Smooth muscle cell (in vitro differentiated cells): ENCODE data around the gene PACS2. TPM values are rescaled to one million over a fixed set of nuclear protein-coding genes. Genes with fewer than 3 reads are reported as not detected.

Experiments used
- DNase-seq: peaks from one replicate; lab custom pipeline; 2025; ENCODE audit not compliant: unreplicated experiment; lab: John Stamatoyannopoulos, UW
- H2AFZ ChIP-seq: fragments of 200-600 bp; sonication (generic); 2 replicates; pipeline ENCODE4 v1.6.0; 2016; ENCODE audit warnings: antibody characterized with exemption, low read depth, mild to moderate bottlenecking
- H3F3A ChIP-seq: fragments of 200-600 bp; sonication (generic); 2 replicates; pipeline ENCODE4 v1.6.0; 2017; ENCODE audit warnings: antibody characterized with exemption, low read depth
- H3K27ac ChIP-seq: fragments of 200-600 bp; sonication (generic); 2 replicates; pipeline ENCODE4 v1.5.1; 2016; ENCODE audit warnings: low read depth, mild to moderate bottlenecking
- H3K27me3 ChIP-seq: fragments of 200-600 bp; sonication (generic); 2 replicates; pipeline ENCODE4 v1.6.1; 2016; ENCODE audit warnings: low read depth, mild to moderate bottlenecking
- H3K36me3 ChIP-seq: fragments of 200-600 bp; sonication (generic); 2 replicates; pipeline ENCODE4 v1.5.1; 2016; ENCODE audit warnings: low read depth
- H3K4me1 ChIP-seq: fragments of 200-600 bp; sonication (generic); 2 replicates; pipeline ENCODE4 v1.5.1; 2016; ENCODE audit warnings: low read depth
- H3K4me2 ChIP-seq: fragments of 200-600 bp; sonication (generic); 2 replicates; pipeline ENCODE4 v1.6.0; 2016; ENCODE audit warnings: mild to moderate bottlenecking
- H3K4me3 ChIP-seq: fragments of 200-600 bp; sonication (generic); 2 replicates; pipeline ENCODE4 v1.5.1; 2016; ENCODE audit warnings: mild to moderate bottlenecking
- H3K79me2 ChIP-seq: fragments of 200-600 bp; sonication (generic); 2 replicates; pipeline ENCODE4 v1.6.0; 2016; ENCODE audit warnings: low read depth, mild to moderate bottlenecking
- H3K9ac ChIP-seq: fragments of 200-600 bp; sonication (generic); 2 replicates; pipeline ENCODE4 v1.6.0; 2016; ENCODE audit warnings: low read depth
- H3K9me3 ChIP-seq: fragments of 200-600 bp; sonication (generic); replicated peaks from 2 replicates; pipeline ENCODE4 v1.5.1; 2016; ENCODE audit warnings: low read depth
- H4K20me1 ChIP-seq: fragments of 200-600 bp; sonication (generic); 2 replicates; pipeline ENCODE4 v1.6.0; 2016; ENCODE audit warnings: low read depth
- WGBS: methylation state at CpG from one replicate; pipeline ENCODE4 v1.1.7; 2016; ENCODE audit warnings: low lambda C conversion rate; 5-methylcytosine and 5-hydroxymethylcytosine counted together
- polyA plus RNA-seq: library from polyadenylated mRNA; unstranded; fragments of >200 nt; fragmentation: Nextera tagmentation; extraction: Ambion mirVana; gene quantifications from 2 replicates; pipeline ENCODE4 v1.2.1, GENCODE V29; 2016
- total RNA-seq: library from RNA; depleted of rRNA; stranded (reverse); fragments of >200 nt; gene quantifications from 2 replicates; pipeline ENCODE4 v1.2.3, GENCODE V29; 2014
- TF ChIP-seq, protein P1 (sequence below): fragments of 200-600 bp; sonication (generic); IDR thresholded peaks from 2 replicates; pipeline ENCODE4 v1.5.1; 2017; ENCODE audit warnings: borderline replicate concordance, mild to moderate bottlenecking, antibody characterized with exemption; ENCODE audit not compliant: insufficient read depth, poor library complexity, severe bottlenecking

PACS2 gene
- total and polyA plus RNA-seq, 2 experiments from 2014 or later, result 36.9 to 49.1 TPM

DNA sequence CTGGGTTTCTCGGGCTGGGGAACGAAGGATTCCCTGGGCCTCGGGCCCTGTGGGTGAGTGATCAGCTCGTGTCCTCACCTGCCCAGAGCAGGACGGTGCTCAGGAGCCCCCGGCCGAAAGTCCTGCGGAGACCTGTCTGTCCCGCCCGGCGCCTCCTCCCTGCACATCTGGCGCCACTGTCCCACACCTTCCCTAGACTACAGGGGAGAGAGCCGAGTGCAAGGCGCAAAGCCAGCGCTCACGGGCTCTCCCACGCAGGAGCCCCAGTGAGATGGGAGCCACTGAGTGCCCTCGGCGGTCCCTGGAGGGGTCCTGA lies 70.7 kb downstream of the PACS2 start:
- Histone ChIP-seq H3K9ac (no peak overlapping the region), H3K4me2 (no peak overlapping the region), H3K4me3 (no peak overlapping the region), H2AFZ (no peak overlapping the region), H3K27me3 (no peaks in the 10 kb centered on the region), H3K4me1 (no peaks in the 10 kb centered on the region), H3K79me2 (no peaks in the 10 kb centered on the region), H3K27ac (no peak overlapping the region), H4K20me1 (no peaks in the 10 kb centered on the region), H3F3A (no peaks in the 10 kb centered on the region), H3K9me3 (no peaks in the 10 kb centered on the region), H3K36me3 (no peaks in the 10 kb centered on the region)
- TF ChIP-seq, protein P1, sequence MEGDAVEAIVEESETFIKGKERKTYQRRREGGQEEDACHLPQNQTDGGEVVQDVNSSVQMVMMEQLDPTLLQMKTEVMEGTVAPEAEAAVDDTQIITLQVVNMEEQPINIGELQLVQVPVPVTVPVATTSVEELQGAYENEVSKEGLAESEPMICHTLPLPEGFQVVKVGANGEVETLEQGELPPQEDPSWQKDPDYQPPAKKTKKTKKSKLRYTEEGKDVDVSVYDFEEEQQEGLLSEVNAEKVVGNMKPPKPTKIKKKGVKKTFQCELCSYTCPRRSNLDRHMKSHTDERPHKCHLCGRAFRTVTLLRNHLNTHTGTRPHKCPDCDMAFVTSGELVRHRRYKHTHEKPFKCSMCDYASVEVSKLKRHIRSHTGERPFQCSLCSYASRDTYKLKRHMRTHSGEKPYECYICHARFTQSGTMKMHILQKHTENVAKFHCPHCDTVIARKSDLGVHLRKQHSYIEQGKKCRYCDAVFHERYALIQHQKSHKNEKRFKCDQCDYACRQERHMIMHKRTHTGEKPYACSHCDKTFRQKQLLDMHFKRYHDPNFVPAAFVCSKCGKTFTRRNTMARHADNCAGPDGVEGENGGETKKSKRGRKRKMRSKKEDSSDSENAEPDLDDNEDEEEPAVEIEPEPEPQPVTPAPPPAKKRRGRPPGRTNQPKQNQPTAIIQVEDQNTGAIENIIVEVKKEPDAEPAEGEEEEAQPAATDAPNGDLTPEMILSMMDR, result no peak
- DNase-seq, result no peak
- WGBS, result 94% methylated on average over 19 of the region's 19 CpGs

DNA sequence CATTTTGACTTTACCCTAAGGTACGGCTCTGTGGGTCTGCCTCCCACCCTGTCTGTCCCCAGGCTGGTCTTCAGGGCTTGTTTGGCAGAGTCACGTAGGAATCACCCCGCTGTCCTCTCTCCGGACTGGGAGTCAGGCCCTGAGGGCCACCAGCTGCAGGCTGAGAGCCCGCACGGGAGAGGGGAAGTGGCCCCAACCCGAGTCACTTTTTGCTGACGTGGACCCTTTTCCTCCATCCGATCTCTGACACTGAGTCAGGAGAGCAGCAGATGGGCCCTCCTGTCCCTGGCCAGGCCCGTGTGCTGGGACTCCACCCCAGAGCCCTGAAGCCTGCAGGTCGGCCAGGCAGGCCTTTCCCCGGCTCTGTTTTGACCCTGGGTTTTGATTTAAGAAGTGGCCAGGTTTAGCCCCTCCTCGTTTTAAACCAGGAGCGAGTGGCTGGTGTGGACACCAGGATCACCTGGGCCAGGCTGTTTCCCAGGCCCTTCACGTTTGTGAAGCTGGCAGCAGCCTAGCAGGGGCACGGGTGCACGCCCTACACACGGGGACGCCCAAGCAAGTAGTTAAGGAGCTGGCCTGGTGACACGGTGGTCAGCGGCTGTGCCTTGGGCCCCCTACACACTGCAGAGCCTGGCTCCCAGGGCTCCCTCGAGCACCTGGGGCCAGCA lies 71.3 kb downstream of the PACS2 start:
- no peaks in the 10 kb centered on the region for H3K4me1 ChIP-seq

DNA sequence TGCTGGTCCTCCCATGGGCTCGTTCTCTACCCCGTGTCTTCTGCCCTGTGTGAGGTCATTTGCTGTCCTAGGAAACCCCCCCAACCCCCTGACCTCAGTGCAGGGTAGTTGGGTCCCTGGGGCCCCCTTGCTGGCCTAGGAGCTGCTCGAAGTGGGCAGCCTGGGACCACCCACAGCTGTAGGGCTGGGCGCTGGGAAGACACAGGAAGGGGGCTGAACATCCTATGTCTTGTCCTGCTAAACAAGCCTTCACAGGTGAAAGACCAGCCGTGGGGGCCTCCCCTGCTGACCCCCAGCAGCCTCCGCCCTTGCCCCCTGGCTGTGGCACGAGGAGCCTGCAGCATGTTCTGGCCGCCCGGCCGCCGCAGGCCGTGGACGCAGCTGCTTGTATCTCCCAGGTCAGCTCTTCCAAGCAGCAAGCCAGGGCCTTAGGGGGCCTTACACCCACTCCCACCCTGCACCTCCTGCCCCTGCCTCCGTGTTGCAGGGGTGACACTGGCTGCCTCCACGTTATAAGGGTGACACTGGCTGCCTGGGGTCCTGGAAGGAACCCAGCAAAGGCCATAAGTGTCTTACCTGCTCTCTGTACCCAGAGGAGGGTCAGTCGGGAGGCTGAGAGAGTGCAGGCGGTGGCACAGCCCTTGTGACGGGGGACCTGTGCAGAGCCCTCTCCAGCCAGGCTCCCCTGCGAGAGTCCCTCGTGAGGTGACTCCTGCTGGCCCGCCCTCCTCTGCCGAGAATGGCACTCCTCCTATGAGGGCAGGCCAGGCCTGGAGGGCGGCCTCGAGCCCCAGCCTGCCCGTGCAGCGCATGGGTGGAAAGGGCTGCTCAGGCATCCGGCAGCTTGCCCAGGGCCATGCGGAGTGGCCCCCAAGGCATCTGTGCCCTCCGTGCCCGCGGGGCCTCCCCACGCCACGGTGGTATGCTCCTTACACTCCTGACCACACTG lies 72.3 kb downstream of the PACS2 start:
- Histone ChIP-seq H3K4me1 (no peaks in the 10 kb centered on the region), H3K9ac (no peak overlapping the region), H3K36me3 (no peaks in the 10 kb centered on the region), H2AFZ (no peak overlapping the region), H3K4me3 (no peak overlapping the region), H3K9me3 (no peaks in the 10 kb centered on the region), H3K79me2 (no peaks in the 10 kb centered on the region), H3K27me3 (no peaks in the 10 kb centered on the region), H3F3A (no peaks in the 10 kb centered on the region), H3K27ac (no peak overlapping the region), H3K4me2 (no peak overlapping the region), H4K20me1 (no peaks in the 10 kb centered on the region)
- no peak for DNase-seq
- 97% methylated on average over 29 of the region's 33 CpGs for WGBS
- TF ChIP-seq, protein P1, result no peak

More for the DNA sequence above, 71.3 kb downstream of the PACS2 start:
- 95% methylated on average over 22 of the region's 22 CpGs for WGBS
- H2AFZ ChIP-seq, result no peak overlapping the region
- no peak overlapping the region for H3K9ac ChIP-seq
- TF ChIP-seq, protein P1, result no peak
- H3K27ac ChIP-seq, result no peak overlapping the region
- no peaks in the 10 kb centered on the region for H3F3A ChIP-seq
- H4K20me1 ChIP-seq, result no peaks in the 10 kb centered on the region
- DNase-seq, result no peak
- H3K27me3 ChIP-seq, result no peaks in the 10 kb centered on the region
- no peaks in the 10 kb centered on the region for H3K9me3 ChIP-seq
- H3K4me2 ChIP-seq, result no peak overlapping the region
- H3K36me3 ChIP-seq, result no peaks in the 10 kb centered on the region
- H3K79me2 ChIP-seq, result no peaks in the 10 kb centered on the region
- H3K4me3 ChIP-seq, result no peak overlapping the region
